ENCODE measurements around the gene SSR2. TPM values are rescaled to one million over a fixed set of nuclear protein-coding genes. Genes with fewer than 3 reads are reported as not detected.

SSR2 gene
- total RNA-seq, 2 experiments from 2014 or later = 235 to 273 TPM

DNA sequence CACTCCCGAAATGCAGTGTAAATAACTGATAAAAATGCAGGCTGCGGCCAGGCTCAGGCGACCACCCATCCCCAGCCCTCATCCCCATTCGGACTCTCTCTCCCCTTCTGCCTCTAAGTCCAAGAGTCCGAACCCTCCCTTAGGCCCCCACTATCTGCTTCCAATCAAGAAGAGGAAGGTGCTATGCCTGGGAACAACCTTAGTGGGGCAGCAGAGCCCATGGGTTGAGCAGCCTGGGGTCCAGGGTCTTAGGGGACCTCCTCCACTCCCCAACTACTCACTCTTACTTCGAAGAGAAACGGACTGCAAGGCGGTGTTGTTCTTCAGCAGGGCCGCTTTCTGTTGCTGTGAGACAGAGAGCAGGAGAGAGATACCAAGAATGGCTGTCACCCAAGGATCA lies 54.6 kb downstream of the SSR2 start:
- H3K9me3 Mint-ChIP-seq = no peaks in the 10 kb centered on the region
- CTCF ChIA-PET = interaction anchor here (0.6 to 3.6 kb wide), 5 partner anchors 9 to 101 kb away, joined by 3 to 35 read pairs (median 4); partner anchors contain the start of gene ARHGEF2
- peak overlapping the region; percentile 90 for H3K27ac Mint-ChIP-seq
- H3K4me1 Mint-ChIP-seq = peaks cover 74% of the 10 kb centered on the region
- DNase-seq = no peak
- H3K4me3 Mint-ChIP-seq = no peak overlapping the region
- no peaks in the 10 kb centered on the region for H3K27me3 Mint-ChIP-seq
- POLR2A ChIA-PET = no interaction called here
- H3K36me3 Mint-ChIP-seq (ENCODE audit: low read depth) = peaks cover 78% of the 10 kb centered on the region

DNA sequence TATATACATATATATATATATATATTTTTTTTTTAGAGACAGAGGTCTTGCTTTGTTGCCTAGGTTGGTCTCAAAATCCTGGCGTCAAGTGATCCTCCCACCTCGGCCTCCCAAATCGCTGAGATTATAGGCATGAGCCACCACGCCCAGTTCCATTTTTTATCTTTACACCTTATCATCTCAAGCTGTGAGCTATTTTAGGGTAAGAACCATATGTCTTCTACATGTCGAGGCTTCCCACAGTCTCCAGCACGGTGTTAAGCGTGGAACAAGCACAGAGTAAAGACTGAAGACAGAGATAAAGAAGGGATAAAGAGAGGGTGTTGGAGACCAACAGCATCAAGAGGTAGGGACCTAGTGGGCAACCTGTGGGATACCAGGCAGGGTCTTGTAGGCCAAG lies 56.6 kb downstream of the SSR2 start:
- H3K4me1 Mint-ChIP-seq = peaks cover 63% of the 10 kb centered on the region
- DNase-seq = no peak
- ChIA-PET CTCF (interaction anchor here (0.6 to 1.9 kb wide), 3 partner anchors 14 to 1373 kb away, joined by 3 to 8 read pairs (median 4); partner anchors contain the start of gene ARHGEF2), POLR2A (no interaction called here)
- no peak overlapping the region for H3K4me3 Mint-ChIP-seq
- H3K27ac Mint-ChIP-seq = no peak overlapping the region
- no peaks in the 10 kb centered on the region for H3K9me3 Mint-ChIP-seq
- no peaks in the 10 kb centered on the region for H3K27me3 Mint-ChIP-seq
- H3K36me3 Mint-ChIP-seq (ENCODE audit: low read depth) = peaks cover 79% of the 10 kb centered on the region

- no peak overlapping the region for H3K4me3 Mint-ChIP-seq
- H3K9me3 Mint-ChIP-seq = no peaks in the 10 kb centered on the region
- ChIA-PET CTCF (interaction anchor here (0.6 to 2.0 kb wide), 10 partner anchors 12 to 681 kb away, joined by 3 to 8 read pairs (median 3); partner anchors contain the start of gene ARHGEF2), POLR2A (no interaction called here)
- no peak for DNase-seq
- H3K27me3 Mint-ChIP-seq = no peaks in the 10 kb centered on the region
- no peak overlapping the region for H3K27ac Mint-ChIP-seq
- H3K4me1 Mint-ChIP-seq = peaks cover 49% of the 10 kb centered on the region
- peaks cover 73% of the 10 kb centered on the region for H3K36me3 Mint-ChIP-seq (ENCODE audit: low read depth)
Measured at GRCh38 chr1:155962599-155963211, 58.0 kb downstream of the SSR2 start.

GRCh38 chr1:155961937-155962336 lies 58.8 kb downstream of the SSR2 start:
- Mint-ChIP-seq H3K27me3 (no peaks in the 10 kb centered on the region), H3K9me3 (no peaks in the 10 kb centered on the region), H3K27ac (peak overlapping the region; percentile 54), H3K4me1 (peaks cover 41% of the 10 kb centered on the region), H3K36me3 (ENCODE audit: low read depth) (peaks cover 75% of the 10 kb centered on the region), H3K4me3 (no peak overlapping the region)
- ChIA-PET POLR2A (no interaction called here), CTCF (interaction anchor here (0.6 to 2.0 kb wide), 5 partner anchors 11 to 95 kb away, joined by 3 to 6 read pairs (median 3); no protein-coding TSS in a partner anchor)
- DNase-seq = no peak

GRCh38 chr1:155960081-155960745 lies 60.5 kb downstream of the SSR2 start:
- Mint-ChIP-seq H3K4me3 (no peak overlapping the region), H3K27me3 (no peaks in the 10 kb centered on the region), H3K4me1 (peaks cover 31% of the 10 kb centered on the region), H3K36me3 (ENCODE audit: low read depth) (peaks cover 64% of the 10 kb centered on the region), H3K27ac (peak overlapping the region; percentile 61), H3K9me3 (no peaks in the 10 kb centered on the region)
- CTCF ChIA-PET = interaction anchor here (1.0 kb wide), 3 partner anchors 11 to 18 kb away, joined by 3 to 4 read pairs (median 3); partner anchors contain the start of gene ARHGEF2
- POLR2A ChIA-PET = interaction anchor here (0.7 kb wide), 1 partner anchor 12 kb away, joined by 3 read pairs; no protein-coding TSS in a partner anchor
- no peak for DNase-seq

Other genes with a start within 250 kb of the SSR2 start
- 10 to 100 TPM; 72.3 to 77.0 TPM for gene GON4L, start 163.7 kb downstream of the SSR2 start, total RNA-seq
- gene SYT11, start 161.4 kb downstream of the SSR2 start, total RNA-seq = 10 to 100 TPM; 14.2 to 15.5 TPM
- gene RIT1, start 109.6 kb downstream of the SSR2 start, total RNA-seq = 10 to 100 TPM; 24.0 to 28.4 TPM
- 10 to 100 TPM; 66.3 to 67.3 TPM for gene KHDC4, start 86.5 kb downstream of the SSR2 start, total RNA-seq
- not detected for gene RXFP4, start 79.3 kb downstream of the SSR2 start, total RNA-seq
- gene ARHGEF2, start 42.4 kb downstream of the SSR2 start, total RNA-seq = 100 to 1,000 TPM; 157 to 191 TPM
- 10 to 100 TPM; 30.8 to 34.0 TPM for gene UBQLN4, start 32.8 kb upstream of the SSR2 start, total RNA-seq
- gene LAMTOR2, start 33.8 kb upstream of the SSR2 start, total RNA-seq = 10 to 100 TPM; 41.3 to 61.0 TPM
- under 1 TPM in 1 of 2 experiments, not detected in 1; 0.50 TPM for gene RAB25, start 40.2 kb upstream of the SSR2 start, total RNA-seq
- under 1 TPM; 0.02 to 0.05 TPM for gene MEX3A, start 61.5 kb upstream of the SSR2 start, total RNA-seq
- gene LMNA, start 93.8 kb upstream of the SSR2 start, total RNA-seq = 10 to 100 TPM; 38.3 to 43.5 TPM
- gene SEMA4A, start 132.6 kb upstream of the SSR2 start, total RNA-seq = 10 to 100 TPM; 35.3 to 37.8 TPM
- 10 to 100 TPM; 27.5 to 28.0 TPM for gene SLC25A44, start 173.2 kb upstream of the SSR2 start, total RNA-seq
- gene PMF1, start 192.1 kb upstream of the SSR2 start, total RNA-seq = 10 to 100 TPM; 72.8 to 73.4 TPM
- gene BGLAP, start 221.2 kb upstream of the SSR2 start, total RNA-seq = 1 to 10 TPM; 1.3 to 3.0 TPM
- gene PAQR6, start 227.1 kb upstream of the SSR2 start, total RNA-seq = 1 to 10 TPM; 6.2 to 7.3 TPM

Data from activated CD4-positive, alpha-beta T cell treated with anti-CD3 and anti-CD28 coated beads, Interleukin-2, amount 10 ng/mL, durations not matched to agents 7 days and 5 days (primary cell).